Parathyroid adenoma (tissue), 2 donors: Measurements from ENCODE around the gene PIP4K2B.
A peak's percentile ranks its signal among the peaks of the same experiment; 100 is the strongest.

ENCODE experiments used
- H2AFZ ChIP-seq: fragments of 300-600 bp; sonication (generic); one replicate; pipeline ENCODE4 v1.7.0; 2017; ENCODE audit warnings: antibody characterized with exemption, mild to moderate bottlenecking
- H3K27ac ChIP-seq: fragments of 300-600 bp; sonication (generic); one replicate; pipeline ENCODE4 v1.7.0; 2017
- H3K27me3 ChIP-seq: fragments of 300-600 bp; sonication (generic); one replicate; pipeline ENCODE4 v1.7.0; 2017; ENCODE audit warnings: low read length; ENCODE audit not compliant: control insufficient read depth, insufficient read depth
- H3K36me3 ChIP-seq: fragments of 300-600 bp; sonication (generic); one replicate; pipeline ENCODE4 v1.7.0; 2017; ENCODE audit warnings: low read length; ENCODE audit not compliant: control insufficient read depth, insufficient read depth
- H3K4me1 ChIP-seq: fragments of 300-600 bp; sonication (generic); one replicate; pipeline ENCODE4 v1.7.0; 2017; ENCODE audit warnings: control low read depth
- H3K4me2 ChIP-seq: fragments of 300-600 bp; sonication (generic); one replicate; pipeline ENCODE4 v1.7.0; 2017; ENCODE audit warnings: low read length
- H3K4me3 ChIP-seq: fragments of 300-600 bp; sonication (generic); one replicate; pipeline ENCODE4 v1.7.0; 2017; ENCODE audit warnings: low read depth, low read length
- H3K79me2 ChIP-seq: fragments of 300-600 bp; sonication (generic); one replicate; pipeline ENCODE4 v1.7.0; 2017; ENCODE audit warnings: control low read depth
- H3K9ac ChIP-seq: fragments of 300-600 bp; sonication (generic); one replicate; pipeline ENCODE4 v1.7.0; 2017; ENCODE audit warnings: mild to moderate bottlenecking
- H3K9me3 ChIP-seq: fragments of 300-600 bp; sonication (generic); one replicate; pipeline ENCODE4 v1.7.0; 2017; ENCODE audit warnings: low read length; ENCODE audit not compliant: control insufficient read depth
- CTCF ChIP-seq: fragments of 300-600 bp; sonication (generic); IDR thresholded peaks from one replicate; pipeline ENCODE4 v1.7.0; 2017; ENCODE audit warnings: antibody characterized with exemption, mild to moderate bottlenecking
- donor health status: primary hyperparathyroidism.

The PIP4K2B gene

GRCh38 chr17:38740806-38741205 is 58.5 kb downstream of the PIP4K2B start:
- no peak for TF ChIP-seq CTCF
- H3K27ac ChIP-seq, result peak overlapping the region; percentile 12
- no peak overlapping the region for H3K9ac ChIP-seq
- peaks cover 6% of the 10 kb centered on the region for H3K79me2 ChIP-seq
- H3K9me3 ChIP-seq, result no peaks in the 10 kb centered on the region
- H3K27me3 ChIP-seq, result no peaks in the 10 kb centered on the region
- no peak overlapping the region for H3K4me3 ChIP-seq
- H2AFZ ChIP-seq, result no peak overlapping the region
- H3K4me1 ChIP-seq, result peaks cover 18% of the 10 kb centered on the region
- H3K36me3 ChIP-seq, result no peaks in the 10 kb centered on the region
- no peak overlapping the region for H3K4me2 ChIP-seq

DNA sequence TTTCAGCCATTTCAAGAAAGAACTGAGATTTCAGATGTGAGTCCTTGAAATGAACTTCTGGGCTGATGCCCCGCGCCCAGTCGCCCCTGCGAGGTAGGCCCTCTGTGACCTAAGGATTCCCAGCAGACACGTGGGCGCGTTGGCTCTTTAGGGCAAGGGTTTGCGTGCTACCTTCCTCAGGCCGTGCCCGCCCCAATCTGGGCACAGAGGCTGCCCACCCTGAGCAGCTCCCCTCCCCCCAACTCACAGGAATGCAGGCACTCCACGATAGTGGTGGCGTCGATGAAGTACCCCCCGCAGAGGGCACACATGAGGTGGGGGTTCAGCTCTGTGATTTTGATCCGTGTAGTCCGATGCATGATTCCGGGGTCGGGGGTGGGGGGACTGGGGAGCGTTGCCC is 59.3 kb downstream of the PIP4K2B start:
- H3K4me2 ChIP-seq, result no peak overlapping the region
- H3K36me3 ChIP-seq, result no peaks in the 10 kb centered on the region
- H3K4me1 ChIP-seq, result peaks cover 18% of the 10 kb centered on the region
- H3K79me2 ChIP-seq, result peaks cover 6% of the 10 kb centered on the region
- no peak for TF ChIP-seq CTCF
- no peak overlapping the region for H3K27ac ChIP-seq
- no peaks in the 10 kb centered on the region for H3K27me3 ChIP-seq
- H3K4me3 ChIP-seq, result no peak overlapping the region
- no peak overlapping the region for H2AFZ ChIP-seq
- H3K9ac ChIP-seq, result no peak overlapping the region
- H3K9me3 ChIP-seq, result no peaks in the 10 kb centered on the region

GRCh38 chr17:38739305-38739704 is 60.1 kb downstream of the PIP4K2B start:
- H3K36me3 ChIP-seq, result no peaks in the 10 kb centered on the region
- H3K4me2 ChIP-seq, result no peak overlapping the region
- H2AFZ ChIP-seq, result no peak overlapping the region
- H3K9ac ChIP-seq, result no peak overlapping the region
- no peak overlapping the region for H3K27ac ChIP-seq
- no peak for TF ChIP-seq CTCF
- H3K27me3 ChIP-seq, result no peaks in the 10 kb centered on the region
- H3K79me2 ChIP-seq, result peaks cover 3% of the 10 kb centered on the region
- no peak overlapping the region for H3K4me3 ChIP-seq
- H3K9me3 ChIP-seq, result no peaks in the 10 kb centered on the region
- peaks cover 18% of the 10 kb centered on the region for H3K4me1 ChIP-seq

GRCh38 chr17:38738686-38739085 is 60.7 kb downstream of the PIP4K2B start:
- Histone ChIP-seq H3K27ac (no peak overlapping the region), H3K4me2 (no peak overlapping the region), H3K4me1 (peaks cover 14% of the 10 kb centered on the region), H3K9ac (no peak overlapping the region), H3K36me3 (no peaks in the 10 kb centered on the region), H2AFZ (no peak overlapping the region), H3K9me3 (no peaks in the 10 kb centered on the region), H3K27me3 (no peaks in the 10 kb centered on the region), H3K79me2 (peaks cover 3% of the 10 kb centered on the region), H3K4me3 (no peak overlapping the region)
- TF ChIP-seq CTCF, result no peak

DNA sequence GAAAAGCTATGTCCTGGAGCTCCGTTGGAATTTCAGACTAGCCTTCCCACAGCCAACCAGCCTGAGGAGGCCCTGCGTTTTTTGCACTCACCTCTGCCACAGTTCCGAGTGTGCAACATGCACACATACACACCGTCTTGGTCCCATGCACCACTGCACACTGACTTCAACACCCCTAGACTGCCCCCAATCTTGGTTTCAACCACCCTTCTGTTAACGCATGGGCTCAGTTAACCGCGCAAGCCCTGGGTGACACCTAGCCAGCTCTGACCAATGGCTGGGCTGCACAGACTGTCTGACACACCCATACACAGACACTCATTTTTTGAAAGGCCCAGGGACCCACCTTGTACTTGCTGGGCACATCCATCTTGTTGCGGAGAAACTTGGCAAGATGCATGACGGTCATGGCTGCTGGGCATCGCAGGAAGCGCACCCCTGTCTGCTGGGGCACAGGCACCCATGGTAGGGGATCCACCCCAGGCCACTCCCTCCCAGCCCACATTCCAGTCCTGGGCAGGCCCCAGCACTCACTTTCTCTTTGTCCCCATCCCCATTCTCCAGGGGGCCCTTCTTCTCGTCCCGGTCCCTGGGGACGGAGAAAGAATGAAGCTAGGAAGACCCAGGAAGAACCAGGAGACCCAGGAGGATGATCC is 61.2 kb downstream of the PIP4K2B start:
- Histone ChIP-seq H3K4me3 (no peak overlapping the region), H3K79me2 (peaks cover 3% of the 10 kb centered on the region), H2AFZ (no peak overlapping the region), H3K4me1 (peaks cover 11% of the 10 kb centered on the region), H3K9me3 (no peaks in the 10 kb centered on the region), H3K9ac (no peak overlapping the region), H3K27ac (no peak overlapping the region), H3K4me2 (no peak overlapping the region), H3K36me3 (no peaks in the 10 kb centered on the region), H3K27me3 (no peaks in the 10 kb centered on the region)
- no peak for TF ChIP-seq CTCF
